ENCODE data around the gene OR10A2. TPM values are rescaled to one million over a fixed set of nuclear protein-coding genes. Genes with fewer than 3 reads are reported as not detected.

Gene OR10A2
- total RNA-seq (2022; extraction: Qiagen RNA extraction; ENCODE audit: low read depth): not detected in 5 replicates

GRCh38 chr11:6862961-6863360 is at the start of gene OR10A2:
TSS of gene OR10A2 (plus strand) at chr11:6863057. CDS start at chr11:6869755, 6,698 bp downstream.

GRCh38 chr11:6845383-6845782 is 17.5 kb upstream of the OR10A2 start, which contains the start of gene OR10A5:
TSS of gene OR10A5 (plus strand) at chr11:6845683. CDS start at chr11:6845683, 0 bp downstream.

GRCh38 chr11:6876325-6876724 is 13.5 kb downstream of the OR10A2 start, which contains the start of gene OR10A4:
TSS of gene OR10A4 (plus strand) at chr11:6876625. CDS start at chr11:6876648, 23 bp downstream.

GRCh38 chr11:6892400-6892799 is 29.5 kb downstream of the OR10A2 start, which contains the start of gene OR2D2:
TSS of gene OR2D2 (minus strand) at chr11:6892500. CDS start at chr11:6892500, 0 bp downstream.

GRCh38 chr11:6920702-6921101 is 57.8 kb downstream of the OR10A2 start, which contains the start of gene OR2D3:
TSS of gene OR2D3 (plus strand) at chr11:6921002. CDS start at chr11:6921002, 0 bp downstream.

Other genes starting within 250 kb of the OR10A2 start
- 38.3 to 47.3 TPM (median 43.0 TPM) in 5 replicates for gene TPP1, start 243.6 kb upstream of the OR10A2 start, total RNA-seq (2022; extraction: Qiagen RNA extraction; ENCODE audit: low read depth)
- gene DCHS1, start 207.2 kb upstream of the OR10A2 start, total RNA-seq (2022; extraction: Qiagen RNA extraction; ENCODE audit: low read depth): 0.07 to 0.12 TPM (median 0.09 TPM) in 5 replicates
- gene MRPL17, start 179.7 kb upstream of the OR10A2 start, total RNA-seq (2022; extraction: Qiagen RNA extraction; ENCODE audit: low read depth): 84.4 to 132 TPM (median 104 TPM) in 5 replicates
- not detected in 5 replicates for gene OR2AG2, start 91.1 kb upstream of the OR10A2 start, total RNA-seq (2022; extraction: Qiagen RNA extraction; ENCODE audit: low read depth)
- gene OR2AG1, start 80.0 kb upstream of the OR10A2 start, total RNA-seq (2022; extraction: Qiagen RNA extraction; ENCODE audit: low read depth): not detected in 5 replicates
- not detected in 5 replicates for gene OR6A2, start 63.4 kb upstream of the OR10A2 start, total RNA-seq (2022; extraction: Qiagen RNA extraction; ENCODE audit: low read depth)
- gene OR10A5, start 17.4 kb upstream of the OR10A2 start, total RNA-seq (2022; extraction: Qiagen RNA extraction; ENCODE audit: low read depth): not detected in 5 replicates
- gene OR10A4, start 13.6 kb downstream of the OR10A2 start, total RNA-seq (2022; extraction: Qiagen RNA extraction; ENCODE audit: low read depth): not detected in 5 replicates
- not detected in 5 replicates for gene OR2D2, start 29.4 kb downstream of the OR10A2 start, total RNA-seq (2022; extraction: Qiagen RNA extraction; ENCODE audit: low read depth)
- not detected in 5 replicates for gene OR2D3, start 57.9 kb downstream of the OR10A2 start, total RNA-seq (2022; extraction: Qiagen RNA extraction; ENCODE audit: low read depth)
- gene ZNF215, start 63.4 kb downstream of the OR10A2 start, total RNA-seq (2022; extraction: Qiagen RNA extraction; ENCODE audit: low read depth): 1.1 to 1.5 TPM (median 1.2 TPM) in 5 replicates
- gene ZNF214, start 157.3 kb downstream of the OR10A2 start, total RNA-seq (2022; extraction: Qiagen RNA extraction; ENCODE audit: low read depth): 0.76 to 1.7 TPM (median 1.2 TPM) in 5 replicates
- gene NLRP14, start 157.4 kb downstream of the OR10A2 start, total RNA-seq (2022; extraction: Qiagen RNA extraction; ENCODE audit: low read depth): not detected in 5 replicates
- gene RBMXL2, start 225.9 kb downstream of the OR10A2 start, total RNA-seq (2022; extraction: Qiagen RNA extraction; ENCODE audit: low read depth): not detected in 5 replicates